ENCODE data around the gene SKOR1.

DNA sequence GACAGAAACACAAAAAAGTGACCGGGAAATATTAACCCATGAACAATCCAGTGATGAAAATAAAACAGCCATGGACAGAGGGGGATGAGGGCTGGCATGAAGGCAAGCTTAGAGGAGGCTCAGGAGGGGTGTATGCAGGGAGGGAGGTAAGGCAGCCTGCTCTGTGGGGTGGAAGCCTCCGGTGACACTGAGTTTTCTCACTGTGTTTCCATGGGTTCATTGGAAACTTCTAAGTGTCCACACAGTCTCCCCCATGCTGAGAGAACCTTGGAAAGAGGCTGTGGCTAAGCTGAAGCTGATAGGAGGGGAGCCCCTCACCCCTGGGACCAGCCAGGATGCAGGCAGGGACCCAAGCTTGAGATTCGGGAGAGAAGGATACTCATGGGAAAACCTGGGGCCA lies 6.8 kb upstream of the SKOR1 start:
- TF ChIP-seq, protein P1, sequence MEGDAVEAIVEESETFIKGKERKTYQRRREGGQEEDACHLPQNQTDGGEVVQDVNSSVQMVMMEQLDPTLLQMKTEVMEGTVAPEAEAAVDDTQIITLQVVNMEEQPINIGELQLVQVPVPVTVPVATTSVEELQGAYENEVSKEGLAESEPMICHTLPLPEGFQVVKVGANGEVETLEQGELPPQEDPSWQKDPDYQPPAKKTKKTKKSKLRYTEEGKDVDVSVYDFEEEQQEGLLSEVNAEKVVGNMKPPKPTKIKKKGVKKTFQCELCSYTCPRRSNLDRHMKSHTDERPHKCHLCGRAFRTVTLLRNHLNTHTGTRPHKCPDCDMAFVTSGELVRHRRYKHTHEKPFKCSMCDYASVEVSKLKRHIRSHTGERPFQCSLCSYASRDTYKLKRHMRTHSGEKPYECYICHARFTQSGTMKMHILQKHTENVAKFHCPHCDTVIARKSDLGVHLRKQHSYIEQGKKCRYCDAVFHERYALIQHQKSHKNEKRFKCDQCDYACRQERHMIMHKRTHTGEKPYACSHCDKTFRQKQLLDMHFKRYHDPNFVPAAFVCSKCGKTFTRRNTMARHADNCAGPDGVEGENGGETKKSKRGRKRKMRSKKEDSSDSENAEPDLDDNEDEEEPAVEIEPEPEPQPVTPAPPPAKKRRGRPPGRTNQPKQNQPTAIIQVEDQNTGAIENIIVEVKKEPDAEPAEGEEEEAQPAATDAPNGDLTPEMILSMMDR (conservative IDR thresholded peaks at IDR 0.05): no peak
- TF ChIP-seq EZH2 (IDR thresholded peaks at IDR 0.05; ENCODE audit: low read depth): no peak

All from PC-9 (cell line).